GM13977 (cell line): ENCODE data around the gene IPO4.
"Not testable (repeated sequence)": the region's sequence is repeated elsewhere in the genome, so short reads cannot be mapped to it uniquely, and the experiment has no call there.

Experiments used
- DNase-seq: peaks from one replicate; pipeline ENCODE4 v3.0.0; 2012; ENCODE audit warnings: low spot score
- in situ Hi-C: fragments of 300-500 bp; cut with MboI; formaldehyde crosslinking; loops from one replicate; pipeline ENCODE4 v1.12.0; 2022; ENCODE audit warnings: low sequenced_read_pairs, low pct_unique_long_range_greater_than_20kb, mixed read lengths, inconsistent platforms; ENCODE audit not compliant: unreplicated experiment
- TF ChIP-seq, protein P1 (sequence below): IDR thresholded peaks from 2 replicates; pipeline ENCODE4 v1.5.1; 2012; ENCODE audit warnings: mild to moderate bottlenecking, control low read depth; ENCODE audit not compliant: insufficient read depth; ENCODE audit errors: extremely low read depth, missing control alignments

IPO4 gene

GRCh38 chr14:24207104-24207551, 18.5 kb upstream of the IPO4 start:
- DNase-seq, result no peak
- in situ Hi-C loops, result no loop called here
- TF ChIP-seq, protein P1, sequence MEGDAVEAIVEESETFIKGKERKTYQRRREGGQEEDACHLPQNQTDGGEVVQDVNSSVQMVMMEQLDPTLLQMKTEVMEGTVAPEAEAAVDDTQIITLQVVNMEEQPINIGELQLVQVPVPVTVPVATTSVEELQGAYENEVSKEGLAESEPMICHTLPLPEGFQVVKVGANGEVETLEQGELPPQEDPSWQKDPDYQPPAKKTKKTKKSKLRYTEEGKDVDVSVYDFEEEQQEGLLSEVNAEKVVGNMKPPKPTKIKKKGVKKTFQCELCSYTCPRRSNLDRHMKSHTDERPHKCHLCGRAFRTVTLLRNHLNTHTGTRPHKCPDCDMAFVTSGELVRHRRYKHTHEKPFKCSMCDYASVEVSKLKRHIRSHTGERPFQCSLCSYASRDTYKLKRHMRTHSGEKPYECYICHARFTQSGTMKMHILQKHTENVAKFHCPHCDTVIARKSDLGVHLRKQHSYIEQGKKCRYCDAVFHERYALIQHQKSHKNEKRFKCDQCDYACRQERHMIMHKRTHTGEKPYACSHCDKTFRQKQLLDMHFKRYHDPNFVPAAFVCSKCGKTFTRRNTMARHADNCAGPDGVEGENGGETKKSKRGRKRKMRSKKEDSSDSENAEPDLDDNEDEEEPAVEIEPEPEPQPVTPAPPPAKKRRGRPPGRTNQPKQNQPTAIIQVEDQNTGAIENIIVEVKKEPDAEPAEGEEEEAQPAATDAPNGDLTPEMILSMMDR, result no peak

GRCh38 chr14:24206260-24207103, 17.9 kb upstream of the IPO4 start:
- TF ChIP-seq, protein P1, result no peak
- DNase-seq, result no peak
- in situ Hi-C loops, result no loop called here

DNA sequence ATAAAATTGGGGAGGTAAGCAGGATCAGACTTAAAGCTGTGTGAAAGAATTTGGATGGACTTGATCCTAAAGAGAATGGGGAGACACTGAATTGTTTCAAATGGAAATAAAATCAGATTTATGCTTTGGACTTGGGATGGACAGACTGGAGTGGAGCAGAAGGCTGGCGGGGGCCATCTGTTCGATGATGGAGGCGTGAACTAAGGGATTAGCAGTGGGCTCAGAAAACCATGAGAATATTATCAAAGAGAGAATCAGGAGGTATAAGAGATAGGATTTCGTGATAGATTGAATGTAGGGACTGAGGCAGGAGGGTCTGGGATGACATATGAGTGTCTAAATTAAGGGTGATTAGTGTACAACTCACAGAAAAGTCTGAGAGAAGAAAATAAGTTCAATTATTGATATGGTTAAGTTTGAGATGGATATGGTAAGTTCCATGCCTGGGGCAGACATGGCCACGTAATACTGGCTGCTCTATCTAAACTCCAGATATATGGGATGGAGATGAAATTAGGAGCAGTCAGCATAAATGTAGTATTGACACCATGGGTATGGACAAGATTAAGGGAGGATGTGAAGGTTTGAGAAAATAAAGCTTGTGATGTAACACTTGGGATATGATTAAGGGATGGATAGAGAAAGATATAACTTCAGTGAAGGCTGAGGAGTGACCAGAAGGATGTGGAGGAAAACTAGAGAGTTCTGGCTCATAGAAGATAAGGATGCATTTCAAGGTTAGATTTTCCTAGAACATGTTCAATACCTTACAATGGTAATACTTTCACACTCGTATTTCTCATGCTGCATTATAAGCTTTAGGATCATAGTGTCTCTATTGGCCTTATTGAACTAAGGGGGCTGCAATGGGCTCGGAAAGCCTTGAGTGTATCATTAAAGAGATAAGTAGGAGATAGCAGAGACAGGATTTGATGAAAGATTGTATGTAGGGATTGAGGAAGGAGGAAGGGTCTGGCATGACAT, 15.8 kb upstream of the IPO4 start:
- TF ChIP-seq, protein P1, result no peak
- in situ Hi-C loops, result no loop called here
- no peak for DNase-seq

DNA sequence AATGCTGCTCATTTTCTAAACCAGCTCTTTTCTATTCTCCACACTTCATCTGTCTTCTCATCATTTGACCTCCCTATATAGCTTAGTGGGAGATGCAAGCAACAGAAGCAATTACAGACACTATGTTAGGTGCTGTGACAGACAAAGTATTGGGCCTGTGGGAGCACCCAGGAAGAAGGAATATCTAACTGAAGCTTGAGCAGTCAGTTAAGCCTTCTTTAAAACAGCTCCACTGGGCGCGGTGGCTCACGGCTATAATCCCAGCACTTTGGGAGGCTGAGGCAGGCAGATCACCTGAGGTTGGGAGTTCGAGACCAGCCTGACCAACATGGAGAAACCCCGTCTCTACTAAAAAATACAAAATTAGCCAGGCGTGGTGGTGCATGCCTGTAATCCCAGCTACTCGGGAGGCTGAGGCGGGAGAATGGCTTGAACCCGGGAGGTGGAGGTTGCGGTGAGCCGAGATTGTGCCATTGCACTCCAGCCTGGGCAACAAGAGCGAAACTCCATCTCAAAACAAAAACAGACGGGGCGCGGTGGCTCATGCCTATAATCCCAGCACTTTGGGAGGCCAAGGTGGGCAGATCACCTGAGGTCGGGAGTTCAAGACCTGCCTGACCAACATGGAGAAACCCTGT, 14.8 kb upstream of the IPO4 start:
- DNase-seq, in situ Hi-C loops: not testable (repeated sequence)

DNA sequence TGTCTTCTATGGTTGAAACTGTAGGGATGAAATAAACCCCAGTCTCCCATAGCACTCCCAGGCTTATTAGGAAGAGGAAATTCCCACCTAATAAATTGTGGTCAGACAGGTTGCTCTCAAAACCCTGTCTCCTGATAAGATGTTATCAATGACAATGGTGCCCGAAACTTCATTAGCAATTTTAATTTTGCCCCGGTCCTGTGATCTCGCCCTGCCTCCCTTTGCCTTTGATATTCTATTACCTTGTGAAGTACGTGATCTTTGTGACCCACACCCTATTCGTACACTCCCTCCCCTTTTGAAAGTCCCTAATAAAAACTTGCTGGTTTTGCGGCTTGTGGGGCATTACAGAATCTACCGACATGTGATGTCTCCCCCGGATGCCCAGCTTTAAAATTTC, 13.9 kb upstream of the IPO4 start:
- in situ Hi-C loops, DNase-seq: not testable (repeated sequence)

DNA sequence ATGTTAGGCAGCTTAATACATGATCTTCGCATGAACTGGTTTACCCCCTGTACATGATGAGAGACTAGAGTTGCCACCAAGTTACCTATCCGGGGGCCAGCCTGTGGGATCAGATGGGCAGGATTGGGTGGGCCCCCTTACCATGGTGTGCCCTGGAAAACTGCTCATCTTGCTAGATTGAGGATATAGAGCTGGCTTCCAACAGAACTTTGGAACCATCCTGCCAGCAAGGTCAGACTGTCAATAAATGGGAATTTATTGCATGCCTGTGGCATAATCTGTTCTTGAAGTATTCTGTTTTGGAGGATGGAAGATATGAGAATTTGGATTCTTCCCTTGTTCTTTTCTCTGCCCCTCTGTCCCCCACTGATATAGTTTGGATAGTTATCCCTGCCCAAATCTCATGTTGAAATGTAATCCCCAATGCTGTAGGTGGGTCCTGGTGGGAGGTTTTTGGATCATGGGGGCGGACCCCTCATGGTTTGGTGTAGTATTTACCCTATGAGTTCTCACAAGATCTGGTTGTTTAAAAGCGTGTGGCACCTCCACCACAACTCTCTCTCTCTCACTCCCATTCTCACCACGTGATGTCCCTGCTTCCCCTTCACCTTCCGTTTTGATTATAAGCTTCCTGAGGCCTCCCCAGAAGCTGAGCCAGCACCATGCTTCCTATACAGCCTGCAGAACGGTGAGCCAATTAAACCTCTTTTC, 10.4 kb upstream of the IPO4 start:
- in situ Hi-C loops, result no loop called here
- no peak for DNase-seq
- TF ChIP-seq, protein P1, result no peak

GRCh38 chr14:24197056-24197450, 8.4 kb upstream of the IPO4 start:
- TF ChIP-seq, protein P1, result no peak
- in situ Hi-C loops, result no loop called here
- DNase-seq, result no peak
